WTC11 (cell line): Measurements from ENCODE around the gene POLD4.

Experiments
- CTCF ChIP-seq: fragments of 200-600 bp; IDR thresholded peaks from 2 replicates; pipeline ENCODE4 v1.8.0; 2022; ENCODE audit warnings: antibody characterized with exemption
- E2F4 ChIP-seq: sonication (generic); formaldehyde crosslinking; IDR thresholded peaks from 2 replicates; pipeline ENCODE4 v1.8.1; 2022; ENCODE audit warnings: low read depth, mild to moderate bottlenecking, moderate library complexity, missing genetic modification reagents, borderline replicate concordance
- ELF4 ChIP-seq: sonication (generic); formaldehyde crosslinking; IDR thresholded peaks from 2 replicates; pipeline ENCODE4 v1.8.1; 2022; ENCODE audit warnings: low read depth, mild to moderate bottlenecking, moderate library complexity, missing genetic modification reagents
- FOXJ3 ChIP-seq: sonication (generic); formaldehyde crosslinking; IDR thresholded peaks from 2 replicates; pipeline ENCODE4 v1.9.0; 2021; ENCODE audit warnings: missing genetic modification reagents, mild to moderate bottlenecking, borderline replicate concordance
- IRF1 ChIP-seq: sonication (generic); formaldehyde crosslinking; IDR thresholded peaks from 2 replicates; pipeline ENCODE4 v1.8.0; 2023; ENCODE audit warnings: missing genetic modification reagents
- ZNF232 ChIP-seq: sonication (generic); formaldehyde crosslinking; IDR thresholded peaks from 2 replicates; pipeline ENCODE4 v1.8.0; 2022; ENCODE audit warnings: mild to moderate bottlenecking, missing genetic modification reagents

GRCh38 chr11:67370351-67371076 is 17.2 kb upstream of the POLD4 start:
- TF ChIP-seq CTCF = no peak
- no peak for TF ChIP-seq ZNF232
- TF ChIP-seq IRF1 (CRISPR knock-in tag) = no peak
- no peak for TF ChIP-seq E2F4 (CRISPR knock-in tag)
- TF ChIP-seq ELF4 (CRISPR knock-in tag) = no peak
- no peak for TF ChIP-seq FOXJ3 (CRISPR knock-in tag)
